BJ (cell line): ENCODE results near the gene ALK. TPM values are rescaled to one million over a fixed set of nuclear protein-coding genes. Genes with fewer than 3 reads are reported as not detected.

Source experiments
- CTCF ChIA-PET: fragments of 350-600 bp; formaldehyde crosslinking; extraction: SDS; loops from one replicate; lab custom pipeline; 2021; ENCODE audit warnings: antibody characterized with exemption, inconsistent platforms; lab: Yijun Ruan, JAX
- POLR2A ChIA-PET: fragments of 300-600 bp; sonication (Branson Sonifier 250); formaldehyde crosslinking; extraction: SDS; loops from one replicate; lab custom pipeline; 2021; ENCODE audit warnings: antibody characterized with exemption; lab: Charles Lee
- DNase-seq: peaks from one replicate; pipeline ENCODE4 v3.0.0-alpha.2; 2011; ENCODE audit warnings: low read depth
- H3K27me3 ChIP-seq: 2 replicates; pipeline ENCODE4 v1.6.0; 2011; ENCODE audit warnings: low read length; ENCODE audit not compliant: control insufficient read depth, insufficient read depth
- H3K36me3 ChIP-seq: 2 replicates; pipeline ENCODE4 v1.5.1; 2011; ENCODE audit warnings: low read length; ENCODE audit not compliant: control insufficient read depth, insufficient read depth
- H3K4me3 ChIP-seq: 2 replicates; pipeline ENCODE4 v1.5.1; 2011; ENCODE audit warnings: low read depth, mild to moderate bottlenecking, control low read depth, low read length
- CTCF ChIP-seq: IDR thresholded peaks from 2 replicates; pipeline ENCODE4 v1.5.1; 2011; ENCODE audit warnings: low read depth, mild to moderate bottlenecking, control low read depth, inconsistent platforms, low read length, moderate library complexity; ENCODE audit not compliant: insufficient read depth
- polyA plus RNA-seq: library from polyadenylated mRNA; depleted of rRNA; stranded (reverse); fragments of >200 nt; gene quantifications from 2 replicates; pipeline ENCODE4 v1.2.3, GENCODE V29; 2011

ALK gene
- polyA plus RNA-seq, 1 experiment, result not detected

- CTCF ChIA-PET, result interaction anchor here (2.0 kb wide), 1 partner anchor 18 kb away, joined by 4 read pairs; no protein-coding TSS in a partner anchor
- POLR2A ChIA-PET, result no interaction called here
- no peak for TF ChIP-seq CTCF
Observed at GRCh38 chr2:29528371-29528770, 393.0 kb downstream of the ALK start.

GRCh38 chr2:29527947-29528346 is 393.4 kb downstream of the ALK start:
- no peak overlapping the region for H3K4me3 ChIP-seq
- DNase-seq, result no peak
- H3K36me3 ChIP-seq, result no peaks in the 10 kb centered on the region
- no peak for TF ChIP-seq CTCF
- ChIA-PET CTCF (interaction anchor here (2.0 kb wide), 1 partner anchor 18 kb away, joined by 4 read pairs; no protein-coding TSS in a partner anchor), POLR2A (no interaction called here)
- H3K27me3 ChIP-seq, result no peaks in the 10 kb centered on the region

More at GRCh38 chr2:29528371-29528770, 393.0 kb downstream of the ALK start:
- Histone ChIP-seq H3K27me3 (no peaks in the 10 kb centered on the region), H3K36me3 (no peaks in the 10 kb centered on the region), H3K4me3 (no peak overlapping the region)
- DNase-seq, result no peak

GRCh38 chr2:29526587-29527586 is 394.5 kb downstream of the ALK start:
- CTCF ChIA-PET, result interaction anchor here (1.3 to 2.0 kb wide), 2 partner anchors 19 to 51 kb away, joined by 3 to 4 read pairs; no protein-coding TSS in a partner anchor
- POLR2A ChIA-PET, result no interaction called here
- Histone ChIP-seq H3K4me3 (no peak overlapping the region), H3K27me3 (no peaks in the 10 kb centered on the region), H3K36me3 (no peaks in the 10 kb centered on the region)
- DNase-seq, result no peak
- TF ChIP-seq CTCF, result no peak

- no peak for TF ChIP-seq CTCF
- DNase-seq, result no peak
- Histone ChIP-seq H3K27me3 (no peaks in the 10 kb centered on the region), H3K36me3 (no peaks in the 10 kb centered on the region), H3K4me3 (no peak overlapping the region)
- CTCF ChIA-PET, result interaction anchor here (1.3 kb wide), 1 partner anchor 52 kb away, joined by 3 read pairs; no protein-coding TSS in a partner anchor
- POLR2A ChIA-PET, result no interaction called here
Observed at GRCh38 chr2:29525921-29526320, 395.5 kb downstream of the ALK start.

GRCh38 chr2:29524652-29525051 is 396.7 kb downstream of the ALK start:
- no peaks in the 10 kb centered on the region for H3K27me3 ChIP-seq
- no peak for TF ChIP-seq CTCF
- ChIA-PET POLR2A (no interaction called here), CTCF (no interaction called here)
- H3K4me3 ChIP-seq, result no peak overlapping the region
- H3K36me3 ChIP-seq, result no peaks in the 10 kb centered on the region
- no peak for DNase-seq
